HEK293T (cell line): Measurements from ENCODE around the gene TSPAN8.
"Not testable (repeated sequence)": the region's sequence is repeated elsewhere in the genome, so short reads cannot be mapped to it uniquely, and the experiment has no call there.

ENCODE experiments used
- CTCF ChIA-PET: fragments of 350-600 bp; formaldehyde crosslinking; extraction: SDS; loops from one replicate; lab custom pipeline; 2021; ENCODE audit warnings: antibody characterized with exemption, inconsistent platforms; lab: Yijun Ruan, JAX
- POLR2A ChIA-PET: fragments of 350-600 bp; formaldehyde crosslinking; extraction: SDS; loops from one replicate; lab custom pipeline; 2020; ENCODE audit warnings: antibody characterized with exemption, inconsistent platforms; lab: Yijun Ruan, JAX
- DNase-seq: peaks from one replicate; pipeline ENCODE4 v3.0.0; 2012; ENCODE audit warnings: mixed read lengths; ENCODE audit errors: extremely low spot score
- ARNT ChIP-seq: fragments of 450-650 bp; IDR thresholded peaks from 2 replicates; pipeline ENCODE4 v1.6.1; 2017; ENCODE audit warnings: mild to moderate bottlenecking
- BHLHE40 ChIP-seq: fragments of 450-650 bp; IDR thresholded peaks from 2 replicates; pipeline ENCODE4 v1.6.1; 2016; ENCODE audit warnings: mild to moderate bottlenecking, moderate library complexity, borderline replicate concordance
- CTBP1 ChIP-seq: fragments of 450-650 bp; IDR thresholded peaks from 2 replicates; pipeline ENCODE4 v1.6.1; 2016; ENCODE audit warnings: borderline replicate concordance
- ELF4 ChIP-seq: fragments of 450-650 bp; IDR thresholded peaks from 2 replicates; pipeline ENCODE4 v1.6.1; 2017; ENCODE audit warnings: antibody characterized with exemption
- FOXA1 ChIP-seq: fragments of 450-650 bp; IDR thresholded peaks from 2 replicates; pipeline ENCODE4 v1.6.1; 2016; ENCODE audit warnings: mild to moderate bottlenecking
- FOXK2 ChIP-seq: fragments of 450-650 bp; IDR thresholded peaks from 2 replicates; pipeline ENCODE4 v1.6.1; 2016; ENCODE audit warnings: mild to moderate bottlenecking
- FOXM1 ChIP-seq: fragments of 450-650 bp; IDR thresholded peaks from 2 replicates; pipeline ENCODE4 v1.6.1; 2017; ENCODE audit warnings: mild to moderate bottlenecking, borderline replicate concordance
- HDGF ChIP-seq: fragments of 450-650 bp; IDR thresholded peaks from 2 replicates; pipeline ENCODE4 v1.6.1; 2017; ENCODE audit warnings: antibody characterized with exemption, borderline replicate concordance
- L3MBTL2 ChIP-seq: fragments of 450-650 bp; conservative IDR thresholded peaks from 2 replicates; pipeline ENCODE4 v1.6.1; 2016; ENCODE audit warnings: mild to moderate bottlenecking
- LEF1 ChIP-seq: fragments of 450-650 bp; IDR thresholded peaks from 2 replicates; pipeline ENCODE4 v1.6.1; 2017; ENCODE audit warnings: mild to moderate bottlenecking, borderline replicate concordance
- NFRKB ChIP-seq: fragments of 450-650 bp; IDR thresholded peaks from 2 replicates; pipeline ENCODE4 v1.6.1; 2016; ENCODE audit warnings: mild to moderate bottlenecking, moderate library complexity
- SP1 ChIP-seq: fragments of 450-650 bp; IDR thresholded peaks from 2 replicates; pipeline ENCODE4 v1.6.1; 2017
- SUZ12 ChIP-seq: fragments of 450-650 bp; IDR thresholded peaks from 2 replicates; pipeline ENCODE4 v1.6.1; 2016; ENCODE audit warnings: mild to moderate bottlenecking
- TARDBP ChIP-seq: fragments of 450-650 bp; IDR thresholded peaks from 2 replicates; pipeline ENCODE4 v1.6.1; 2016
- ZNF384 ChIP-seq: fragments of 450-650 bp; IDR thresholded peaks from 2 replicates; pipeline ENCODE4 v1.6.1; 2016
- TF ChIP-seq, protein P1 (sequence below): fragments of 450-650 bp; IDR thresholded peaks from 2 replicates; pipeline ENCODE4 v1.6.1; 2016

TSPAN8 gene

DNA sequence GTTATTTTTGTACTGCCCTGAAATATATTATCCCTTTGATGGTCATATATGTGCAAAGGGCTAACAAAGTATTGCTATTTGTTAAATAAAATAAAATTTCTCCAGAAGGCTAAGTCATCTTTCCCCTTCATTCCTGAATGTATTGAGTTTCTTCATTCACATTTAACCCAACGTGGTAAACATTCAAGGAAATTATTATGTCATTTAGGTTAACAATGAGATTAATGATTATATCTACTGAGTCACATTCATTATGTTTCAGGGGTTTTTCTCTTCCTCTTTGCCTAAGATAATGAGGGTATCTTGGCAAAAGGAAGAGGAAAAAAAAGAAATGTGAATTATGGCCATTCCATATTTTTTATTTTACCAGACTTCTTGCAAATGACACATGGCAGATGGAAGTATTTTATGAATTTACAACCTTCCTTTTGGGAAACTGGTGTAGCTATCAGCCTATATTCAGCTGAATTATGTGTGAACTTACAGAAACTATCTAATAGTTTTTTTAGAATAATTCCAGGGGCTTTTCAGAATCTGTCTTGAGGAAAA lies 27.2 kb downstream of the TSPAN8 start:
- ChIA-PET POLR2A (no interaction called here), CTCF (no interaction called here)
- TF ChIP-seq SUZ12 (no peak), TARDBP (no peak), ARNT (no peak), ELF4 (no peak), LEF1 (no peak), NFRKB (no peak), FOXK2 (no peak), FOXA1 (no peak), FOXM1 (no peak), SP1 (no peak), HDGF (no peak), BHLHE40 (no peak), CTBP1 (no peak), ZNF384 (no peak), L3MBTL2 (no peak)
- TF ChIP-seq, protein P1, sequence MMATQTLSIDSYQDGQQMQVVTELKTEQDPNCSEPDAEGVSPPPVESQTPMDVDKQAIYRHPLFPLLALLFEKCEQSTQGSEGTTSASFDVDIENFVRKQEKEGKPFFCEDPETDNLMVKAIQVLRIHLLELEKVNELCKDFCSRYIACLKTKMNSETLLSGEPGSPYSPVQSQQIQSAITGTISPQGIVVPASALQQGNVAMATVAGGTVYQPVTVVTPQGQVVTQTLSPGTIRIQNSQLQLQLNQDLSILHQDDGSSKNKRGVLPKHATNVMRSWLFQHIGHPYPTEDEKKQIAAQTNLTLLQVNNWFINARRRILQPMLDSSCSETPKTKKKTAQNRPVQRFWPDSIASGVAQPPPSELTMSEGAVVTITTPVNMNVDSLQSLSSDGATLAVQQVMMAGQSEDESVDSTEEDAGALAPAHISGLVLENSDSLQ, result no peak
- no peak for DNase-seq

DNA sequence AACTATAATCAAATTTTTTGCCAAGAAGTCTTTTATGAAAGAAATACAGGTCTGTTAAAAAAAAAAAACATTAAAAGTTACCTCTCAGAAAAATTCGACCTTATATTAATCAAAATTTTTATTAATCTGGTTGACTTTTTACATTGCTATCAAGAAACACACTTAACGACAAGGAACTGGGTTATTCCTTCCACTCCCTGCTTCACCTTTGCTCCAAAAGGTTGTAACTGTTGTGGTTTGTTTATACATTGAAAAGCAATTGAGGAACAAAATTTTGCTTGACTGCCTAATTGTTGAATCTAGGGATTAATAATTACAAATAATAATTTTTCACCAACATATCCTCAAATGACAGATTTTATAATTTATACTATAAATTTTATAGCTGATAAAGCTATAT lies 28.4 kb downstream of the TSPAN8 start:
- ChIA-PET POLR2A (no interaction called here), CTCF (no interaction called here)
- TF ChIP-seq ARNT (no peak), TARDBP (no peak), SUZ12 (no peak), BHLHE40 (no peak), ZNF384 (no peak), LEF1 (no peak), FOXK2 (no peak), HDGF (no peak), CTBP1 (no peak), FOXA1 (no peak), FOXM1 (no peak), NFRKB (no peak), SP1 (no peak), ELF4 (no peak)
- TF ChIP-seq, protein P1, result no peak
- no peak for DNase-seq

DNA sequence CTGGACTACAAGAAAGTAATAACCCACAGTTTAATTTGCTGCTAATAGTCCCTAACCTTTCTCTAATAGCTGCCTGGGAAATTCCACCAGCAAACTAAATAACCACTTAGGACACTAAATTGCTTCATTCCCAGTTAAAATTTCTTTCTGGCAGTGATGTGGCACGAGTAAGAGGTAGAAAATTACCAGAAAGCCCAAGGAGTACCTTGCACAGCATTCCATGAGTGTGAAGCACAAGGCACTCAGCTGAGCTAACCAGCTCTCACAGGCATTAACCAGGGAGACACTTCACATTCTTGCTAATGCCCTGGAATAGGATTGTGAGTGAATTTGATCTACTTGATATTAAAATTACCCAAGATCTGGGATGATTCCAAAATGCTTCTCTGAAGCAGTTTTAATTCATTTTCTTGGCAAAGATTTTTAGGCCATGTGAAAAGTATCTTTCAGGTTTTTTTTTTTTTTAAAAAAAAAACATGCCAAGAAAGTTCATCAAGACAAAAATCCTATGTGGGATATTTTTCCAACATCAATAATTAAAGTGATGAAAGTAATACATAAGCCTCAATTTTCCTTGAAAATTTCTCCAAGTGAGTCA lies 29.5 kb downstream of the TSPAN8 start:
- CTCF ChIA-PET, result no interaction called here
- TF ChIP-seq SP1, result no peak
- no peak for DNase-seq
- POLR2A ChIA-PET, result no interaction called here

- DNase-seq, result no peak
- CTCF ChIA-PET, result no interaction called here
- no peak for TF ChIP-seq SP1
- no peak for TF ChIP-seq ZNF384
- TF ChIP-seq NFRKB, result no peak
- POLR2A ChIA-PET, result no interaction called here
These were observed 31.9 kb downstream of the TSPAN8 start for GRCh38 chr12:71125949-71126348.

- TF ChIP-seq L3MBTL2 (no peak), FOXK2 (no peak), ZNF384 (no peak), NFRKB (no peak), SP1 (no peak), CTBP1 (no peak), HDGF (no peak)
- POLR2A ChIA-PET, result no interaction called here
- CTCF ChIA-PET, result no interaction called here
- DNase-seq, result peak; percentile 17
These were observed 32.3 kb downstream of the TSPAN8 start for GRCh38 chr12:71125515-71125914.

- TF ChIP-seq NFRKB (no peak), SUZ12 (no peak), L3MBTL2 (no peak), ELF4 (no peak), BHLHE40 (no peak), SP1 (no peak), FOXM1 (no peak), FOXK2 (no peak), FOXA1 (no peak), ARNT (no peak)
- TF ChIP-seq, protein P1, result no peak
- no peak for DNase-seq
- CTCF ChIA-PET, result interaction anchor here (0.7 kb wide), 1 partner anchor 400 kb away, joined by 3 read pairs; no protein-coding TSS in a partner anchor
- POLR2A ChIA-PET, result no interaction called here
These were observed 32.9 kb downstream of the TSPAN8 start for GRCh38 chr12:71124835-71125460.

DNA sequence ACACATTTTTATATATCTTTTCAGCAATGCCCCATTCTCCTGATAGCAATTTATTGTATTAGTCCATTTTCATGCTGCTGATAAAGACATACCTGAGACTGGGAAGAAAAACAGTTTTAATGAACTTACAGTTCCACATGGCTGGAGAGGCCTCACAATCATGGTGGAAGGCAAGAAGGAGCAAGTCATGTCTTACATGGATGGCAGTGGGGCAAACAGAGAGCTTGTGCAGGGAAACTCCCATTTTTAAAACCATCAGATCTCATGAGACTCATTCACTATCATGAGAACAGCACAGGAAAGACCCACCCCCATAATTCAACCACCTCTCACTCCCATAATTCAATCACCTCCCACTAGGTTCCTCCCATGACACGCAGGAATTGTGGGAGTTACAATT lies 44.7 kb downstream of the TSPAN8 start:
- CTCF ChIA-PET, POLR2A ChIA-PET: not testable (repeated sequence)

More for the DNA sequence above, 44.7 kb downstream of the TSPAN8 start:
- not testable (repeated sequence) for DNase-seq
